Activated T-helper 2 cell treated with anti-CD3 and anti-CD28 coated beads, Interferon-gamma antibody, Interleukin-2, Interleukin-4, amounts not matched to agents 10 μg/mL and 5 μg/mL and 100 μg/mL, durations not matched to agents 14 hours and 24 hours and 36 hours (primary cell): ENCODE measurements around the gene CCDC137. TPM values are rescaled to one million over a fixed set of nuclear protein-coding genes. Genes with fewer than 3 reads are reported as not detected.
A peak's percentile ranks its signal among the peaks of the same experiment; 100 is the strongest.

Experiments
- DNase-seq: peaks from one replicate; pipeline ENCODE4 v3.0.0; 2021; ENCODE audit warnings: low spot score
- H3K27ac Mint-ChIP-seq: one replicate; pipeline ENCODE4 v1.8.0; 2021; ENCODE audit warnings: mixed read lengths
- H3K27me3 Mint-ChIP-seq: one replicate; pipeline ENCODE4 v1.8.0; 2021; ENCODE audit warnings: low read depth, mixed read lengths
- H3K36me3 Mint-ChIP-seq: one replicate; pipeline ENCODE4 v1.8.0; 2021; ENCODE audit warnings: low read depth, mixed read lengths
- H3K4me1 Mint-ChIP-seq: one replicate; pipeline ENCODE4 v1.8.0; 2021; ENCODE audit warnings: low read depth, mixed read lengths
- H3K4me3 Mint-ChIP-seq: one replicate; pipeline ENCODE4 v1.8.0; 2021; ENCODE audit warnings: low read depth, mild to moderate bottlenecking, moderate library complexity, mixed read lengths
- H3K9me3 Mint-ChIP-seq: one replicate; pipeline ENCODE4 v1.8.0; 2021; ENCODE audit warnings: mixed read lengths
- intact Hi-C: fragments of 100-400 bp; cut with micrococcal nuclease; formaldehyde crosslinking; loops from one replicate; pipeline ENCODE4 v1.15.1; 2023
- total RNA-seq: library from RNA; stranded (reverse); gene quantifications from 2 replicates; pipeline ENCODE4 v1.2.3, GENCODE V29; 2022

The CCDC137 gene
- total RNA-seq, 1 donor from 2014 or later = 50.8 TPM

DNA sequence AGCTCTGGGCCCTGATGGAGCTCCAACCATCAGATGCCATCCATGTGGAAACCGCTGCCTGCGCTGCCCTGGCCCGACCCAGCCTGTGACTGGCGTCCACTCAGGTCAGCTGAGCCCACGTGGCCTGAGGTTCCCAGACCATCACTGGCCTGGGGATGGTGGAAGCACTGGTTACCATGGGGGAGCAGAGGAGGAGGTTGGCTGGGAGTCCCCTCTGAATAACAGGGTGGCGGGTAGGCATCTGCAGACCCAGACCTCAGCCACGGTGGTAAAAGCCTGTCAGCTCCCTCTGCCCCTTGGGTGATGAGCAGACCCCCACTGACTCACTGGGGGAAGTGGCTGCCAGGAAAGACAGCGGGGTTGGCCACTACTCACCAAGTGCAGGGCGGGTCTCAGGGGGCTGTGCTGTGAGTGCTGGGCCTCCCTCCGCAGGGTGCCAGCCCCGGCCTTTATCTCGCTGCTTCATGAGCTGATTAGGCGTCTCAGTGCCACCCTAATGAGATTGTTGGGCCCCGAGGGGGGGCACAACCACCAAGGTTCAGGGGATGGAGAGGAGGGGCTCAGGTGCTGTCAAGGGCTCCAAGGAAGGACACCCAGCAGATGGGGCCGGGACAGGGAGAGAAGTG, 10.3 kb upstream of the CCDC137 start, which contains the start of gene PDE6G:
TSS of gene PDE6G (minus strand) at position 425 of the 626 bp plus-strand sequence. CDS start 3,237 bp downstream, outside the sequence.
- no peak within 1 kb of the TSS for H3K27ac Mint-ChIP-seq
- H3K27me3 Mint-ChIP-seq = no peaks in the 10 kb centered on the region
- no peak within 1 kb of the TSS for H3K4me3 Mint-ChIP-seq
- DNase-seq = no peak
- H3K36me3 Mint-ChIP-seq = no peaks in the 10 kb centered on the region
- H3K9me3 Mint-ChIP-seq = no peaks in the 10 kb centered on the region
- intact Hi-C loops = no loop called here
- H3K4me1 Mint-ChIP-seq = peaks cover 13% of the 10 kb centered on the region

GRCh38 chr17:81656835-81657234, 9.7 kb upstream of the CCDC137 start:
- Mint-ChIP-seq H3K4me3 (no peak overlapping the region), H3K4me1 (peaks cover 13% of the 10 kb centered on the region), H3K9me3 (no peaks in the 10 kb centered on the region), H3K27ac (no peak overlapping the region), H3K27me3 (no peaks in the 10 kb centered on the region), H3K36me3 (no peaks in the 10 kb centered on the region)
- intact Hi-C loops = no loop called here
- DNase-seq = no peak

DNA sequence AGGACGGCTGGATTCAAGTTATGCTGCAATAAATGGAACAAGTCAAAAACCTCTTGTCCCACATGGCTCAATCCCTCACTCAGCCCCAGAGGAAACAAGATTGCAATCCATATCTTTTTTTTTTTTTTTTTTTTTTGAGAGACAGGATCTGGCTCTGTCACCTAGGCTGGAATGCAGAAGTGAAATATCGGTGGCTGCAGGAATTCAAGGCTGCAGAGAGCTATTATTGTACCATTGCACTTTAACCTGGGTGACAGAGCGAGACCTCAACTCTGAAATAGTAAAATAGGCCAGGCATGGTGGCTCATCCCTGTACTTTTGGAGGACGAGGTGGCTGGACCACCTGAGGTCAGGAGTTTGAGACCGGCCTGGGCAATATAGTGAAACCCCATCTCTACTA, 7.5 kb upstream of the CCDC137 start:
- Mint-ChIP-seq H3K4me1 (peaks cover 13% of the 10 kb centered on the region), H3K9me3 (no peaks in the 10 kb centered on the region), H3K27me3 (no peaks in the 10 kb centered on the region), H3K27ac (no peak overlapping the region), H3K4me3 (no peak overlapping the region), H3K36me3 (peaks cover 4% of the 10 kb centered on the region)
- DNase-seq = no peak
- intact Hi-C loops = no loop called here

GRCh38 chr17:81660441-81660840, 6.1 kb upstream of the CCDC137 start:
- no peaks in the 10 kb centered on the region for H3K27me3 Mint-ChIP-seq
- H3K36me3 Mint-ChIP-seq = peaks cover 14% of the 10 kb centered on the region
- no peak for DNase-seq
- intact Hi-C loops = no loop called here
- no peaks in the 10 kb centered on the region for H3K9me3 Mint-ChIP-seq
- no peak overlapping the region for H3K4me3 Mint-ChIP-seq
- H3K27ac Mint-ChIP-seq = no peak overlapping the region
- H3K4me1 Mint-ChIP-seq = peaks cover 20% of the 10 kb centered on the region

DNA sequence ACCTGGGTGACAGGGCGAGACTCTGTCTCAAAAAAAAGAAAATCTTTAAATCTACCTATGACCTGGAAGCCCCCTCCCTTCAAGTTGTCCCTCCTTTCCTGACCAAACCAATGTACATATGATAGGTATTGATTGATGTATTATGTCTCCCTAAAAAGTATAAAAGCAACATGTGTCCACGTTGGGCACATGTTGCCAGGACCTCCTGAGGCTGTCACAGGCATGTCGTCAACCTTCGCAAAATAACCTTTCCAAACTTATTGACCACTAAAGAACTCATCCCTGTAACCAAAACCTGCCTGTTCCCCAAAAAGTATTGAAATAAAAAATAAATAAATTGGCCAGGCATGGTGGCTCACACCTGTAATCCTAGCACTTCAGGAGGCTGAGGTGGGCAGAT, 4.5 kb upstream of the CCDC137 start:
- intact Hi-C loops = no loop called here
- Mint-ChIP-seq H3K9me3 (no peaks in the 10 kb centered on the region), H3K36me3 (peaks cover 26% of the 10 kb centered on the region), H3K4me3 (no peak overlapping the region), H3K4me1 (peaks cover 22% of the 10 kb centered on the region), H3K27me3 (no peaks in the 10 kb centered on the region), H3K27ac (no peak overlapping the region)
- DNase-seq = no peak

DNA sequence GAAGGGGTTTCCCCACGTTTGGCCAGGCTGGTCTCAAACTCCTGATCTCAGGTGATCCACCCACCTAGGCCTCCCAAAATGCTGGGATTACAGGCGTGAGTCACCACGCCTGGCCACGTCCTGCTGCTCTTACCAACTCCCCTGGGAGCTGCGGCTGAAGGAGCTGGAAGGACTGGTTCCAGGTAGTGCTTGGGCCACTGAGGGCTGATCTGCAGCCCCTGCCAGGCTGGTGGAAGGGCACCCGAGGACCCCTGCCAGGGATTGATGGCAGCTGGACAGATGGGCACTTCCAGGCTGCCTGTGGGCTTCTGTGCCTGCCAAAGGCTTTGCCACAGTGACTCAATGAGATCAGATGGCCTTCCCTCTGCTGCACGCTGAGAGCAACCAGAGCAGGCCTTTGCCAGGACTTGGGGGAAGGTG, 2.5 kb upstream of the CCDC137 start:
- peak overlapping the region; percentile 49 for H3K27ac Mint-ChIP-seq
- intact Hi-C loops = no loop called here
- peaks cover 38% of the 10 kb centered on the region for H3K36me3 Mint-ChIP-seq
- peaks cover 29% of the 10 kb centered on the region for H3K4me1 Mint-ChIP-seq
- H3K4me3 Mint-ChIP-seq = peak overlapping the region; percentile 47
- no peaks in the 10 kb centered on the region for H3K9me3 Mint-ChIP-seq
- no peaks in the 10 kb centered on the region for H3K27me3 Mint-ChIP-seq
- DNase-seq = no peak

GRCh38 chr17:81665205-81666091, 1.1 kb upstream of the CCDC137 start:
- H3K27me3 Mint-ChIP-seq = no peaks in the 10 kb centered on the region
- H3K27ac Mint-ChIP-seq = peak overlapping the region; percentile 95
- peaks cover 29% of the 10 kb centered on the region for H3K4me1 Mint-ChIP-seq
- peak overlapping the region; percentile 94 for H3K4me3 Mint-ChIP-seq
- peak; percentile 33 for DNase-seq
- H3K9me3 Mint-ChIP-seq = no peaks in the 10 kb centered on the region
- intact Hi-C loops = loop anchor here (2.0 to 5.0 kb wide), 2 partner anchors 29 to 37 kb away; partner anchors contain the start of genes MRPL12, NPLOC4 and TSPAN10
- H3K36me3 Mint-ChIP-seq = peaks cover 49% of the 10 kb centered on the region

DNA sequence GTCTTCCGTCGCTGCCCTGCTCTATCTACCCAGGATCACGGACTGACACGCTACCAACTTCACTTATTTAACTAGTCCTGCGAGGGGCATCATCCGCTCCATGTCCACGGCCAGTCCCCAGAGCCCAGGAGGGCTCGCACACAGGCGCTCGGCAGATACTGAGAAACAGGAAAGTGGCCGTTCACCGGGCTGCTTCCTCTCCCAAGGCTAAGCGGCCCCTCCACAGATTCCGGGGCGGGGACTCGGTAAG, 520 bp upstream of the CCDC137 start:
- H3K36me3 Mint-ChIP-seq = peaks cover 51% of the 10 kb centered on the region
- peak overlapping the region; percentile 94 for H3K4me3 Mint-ChIP-seq
- peaks cover 29% of the 10 kb centered on the region for H3K4me1 Mint-ChIP-seq
- peak overlapping the region; percentile 95 for H3K27ac Mint-ChIP-seq
- no peaks in the 10 kb centered on the region for H3K27me3 Mint-ChIP-seq
- intact Hi-C loops = loop anchor here (2.0 to 5.0 kb wide), 2 partner anchors 29 to 36 kb away; partner anchors contain the start of genes MRPL12, NPLOC4 and TSPAN10
- no peaks in the 10 kb centered on the region for H3K9me3 Mint-ChIP-seq
- no peak for DNase-seq

- Mint-ChIP-seq H3K27me3 (no peaks in the 10 kb centered on the region), H3K4me3 (peak overlapping the region; percentile 94), H3K9me3 (no peaks in the 10 kb centered on the region), H3K27ac (peak overlapping the region; percentile 22), H3K4me1 (peaks cover 27% of the 10 kb centered on the region), H3K36me3 (peaks cover 67% of the 10 kb centered on the region)
- intact Hi-C loops = loop anchor here (2.0 to 5.0 kb wide), 2 partner anchors 31 to 35 kb away; partner anchors contain the start of genes MRPL12, NPLOC4 and TSPAN10
- no peak for DNase-seq
Observed at GRCh38 chr17:81667754-81668153, 1.2 kb downstream of the CCDC137 start.

DNA sequence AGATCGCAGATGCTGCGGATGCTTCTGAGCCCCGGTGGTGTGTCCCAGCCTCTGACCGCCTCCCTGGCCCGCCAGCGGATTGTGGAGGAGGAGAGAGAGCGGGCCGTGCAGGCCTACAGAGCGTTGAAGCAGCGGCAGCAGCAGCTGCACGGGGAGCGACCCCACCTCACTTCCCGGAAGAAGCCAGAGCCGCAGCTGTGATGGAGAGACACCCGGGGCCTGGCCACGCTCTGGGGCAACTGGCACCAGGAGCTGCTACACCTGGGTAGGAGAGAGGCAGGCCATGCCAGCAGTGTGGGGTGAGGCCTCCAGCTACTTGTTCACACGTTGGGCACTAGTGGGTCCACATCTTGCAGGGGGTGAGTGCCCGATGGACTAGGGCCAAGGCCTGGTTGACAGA, 6.0 kb downstream of the CCDC137 start:
- H3K9me3 Mint-ChIP-seq = no peaks in the 10 kb centered on the region
- H3K4me1 Mint-ChIP-seq = peaks cover 14% of the 10 kb centered on the region
- no peak for DNase-seq
- no peaks in the 10 kb centered on the region for H3K27me3 Mint-ChIP-seq
- H3K27ac Mint-ChIP-seq = no peak overlapping the region
- H3K4me3 Mint-ChIP-seq = no peak overlapping the region
- intact Hi-C loops = no loop called here
- peaks cover 56% of the 10 kb centered on the region for H3K36me3 Mint-ChIP-seq

- no peaks in the 10 kb centered on the region for H3K27me3 Mint-ChIP-seq
- no peak overlapping the region for H3K27ac Mint-ChIP-seq
- H3K4me1 Mint-ChIP-seq = peaks cover 10% of the 10 kb centered on the region
- no peak for DNase-seq
- intact Hi-C loops = no loop called here
- no peaks in the 10 kb centered on the region for H3K9me3 Mint-ChIP-seq
- H3K4me3 Mint-ChIP-seq = no peak overlapping the region
- H3K36me3 Mint-ChIP-seq = peaks cover 52% of the 10 kb centered on the region
Observed at GRCh38 chr17:81672954-81673353, 6.4 kb downstream of the CCDC137 start.

GRCh38 chr17:81673561-81674258, 7.2 kb downstream of the CCDC137 start:
- H3K36me3 Mint-ChIP-seq = peaks cover 47% of the 10 kb centered on the region
- intact Hi-C loops = no loop called here
- no peak overlapping the region for H3K4me3 Mint-ChIP-seq
- H3K9me3 Mint-ChIP-seq = no peaks in the 10 kb centered on the region
- H3K27ac Mint-ChIP-seq = no peak overlapping the region
- DNase-seq = no peak
- no peaks in the 10 kb centered on the region for H3K27me3 Mint-ChIP-seq
- H3K4me1 Mint-ChIP-seq = peaks cover 5% of the 10 kb centered on the region
